Lower lobe of right lung (tissue), 2 donors: ENCODE results near the gene TBC1D24. TPM values are rescaled to one million over a fixed set of nuclear protein-coding genes. Genes with fewer than 3 reads are reported as not detected.
"Not testable (repeated sequence)": the region's sequence is repeated elsewhere in the genome, so short reads cannot be mapped to it uniquely, and the experiment has no call there.

Experiments used
- ATAC-seq, 2 donors: fragments of 200-7000 bp; cut with Tn5 transposase; one replicate each; pipeline ENCODE4 v1.9.1; 2020 to 2022; ENCODE audit warnings: mild to moderate bottlenecking in 2 of 2, moderate library complexity in 2 of 2
- DNase-seq: peaks from one replicate; pipeline ENCODE4 v3.0.0-alpha.2; 2020
- H3K27ac ChIP-seq: fragments of 200-600 bp; one replicate; pipeline ENCODE4 v1.8.0; 2022
- H3K27me3 ChIP-seq: fragments of 200-600 bp; one replicate; pipeline ENCODE4 v1.8.0; 2022; ENCODE audit warnings: low read depth
- H3K36me3 ChIP-seq: fragments of 200-600 bp; one replicate; pipeline ENCODE4 v1.8.0; 2022; ENCODE audit warnings: mild to moderate bottlenecking
- H3K4me1 ChIP-seq: fragments of 200-600 bp; one replicate; pipeline ENCODE4 v1.8.0; 2022
- H3K4me3 ChIP-seq: fragments of 200-600 bp; one replicate; pipeline ENCODE4 v1.8.0; 2022; ENCODE audit warnings: mild to moderate bottlenecking
- H3K9me3 ChIP-seq: fragments of 200-600 bp; one replicate; pipeline ENCODE4 v1.8.0; 2022
- CTCF ChIP-seq: fragments of 200-600 bp; IDR thresholded peaks from one replicate; pipeline ENCODE4 v1.8.0; 2022; ENCODE audit warnings: antibody characterized with exemption, mild to moderate bottlenecking
- intact Hi-C: fragments of 100-400 bp; cut with DNase I; formaldehyde crosslinking; loops from one replicate; pipeline ENCODE4 v1.11.0; 2022
- total RNA-seq: library from RNA; stranded (reverse); fragmentation: NEBNext Ultra II Directional; extraction: Animal tissue kit (Norgen Biotek cat#: 25700); gene quantifications from one replicate; pipeline ENCODE4 v1.2.1, GENCODE V29; 2021
- donor health status: DM: no; HTN: yes; CAD: no; lungs with severe emphysema.

The TBC1D24 gene
- total RNA-seq, 1 donor from 2014 or later: 40.2 TPM

- Histone ChIP-seq H3K4me3 (peak overlapping the region; percentile 95), H3K4me1 (peaks cover 22% of the 10 kb centered on the region), H3K27ac (peak overlapping the region; percentile 69), H3K27me3 (no peaks in the 10 kb centered on the region), H3K36me3 (peaks cover 9% of the 10 kb centered on the region), H3K9me3 (no peaks in the 10 kb centered on the region)
- intact Hi-C loops: no loop called here
- ATAC-seq: peak; percentile 60 to 65
- no peak for TF ChIP-seq CTCF
- DNase-seq: no peak
Measured at GRCh38 chr16:2428784-2429033, 46.2 kb upstream of the TBC1D24 start.

- Histone ChIP-seq H3K36me3 (peaks cover 9% of the 10 kb centered on the region), H3K27ac (peak within 1 kb of the TSS; percentile 69), H3K9me3 (no peaks in the 10 kb centered on the region), H3K4me1 (peaks cover 22% of the 10 kb centered on the region), H3K27me3 (no peaks in the 10 kb centered on the region), H3K4me3 (peak within 1 kb of the TSS; percentile 95)
- DNase-seq (peak; percentile 97), ATAC-seq (peak; percentile 98)
- intact Hi-C loops: no loop called here
- TF ChIP-seq CTCF: no peak
Measured at GRCh38 chr16:2429034-2429770, 45.7 kb upstream of the TBC1D24 start, which contains the start of gene CCNF. Gene CCNF (plus strand): TSS chr16:2429447. CDS start chr16:2429482, 35 bp downstream.

GRCh38 chr16:2429771-2430663 lies 44.9 kb upstream of the TBC1D24 start:
- ATAC-seq (peak; percentile 1 to 22), DNase-seq (no peak)
- Histone ChIP-seq H3K27me3 (no peaks in the 10 kb centered on the region), H3K27ac (peak overlapping the region; percentile 69), H3K9me3 (no peaks in the 10 kb centered on the region), H3K36me3 (peaks cover 9% of the 10 kb centered on the region), H3K4me1 (peaks cover 22% of the 10 kb centered on the region), H3K4me3 (peak overlapping the region; percentile 95)
- TF ChIP-seq CTCF: no peak
- intact Hi-C loops: no loop called here

GRCh38 chr16:2432286-2432685 lies 42.6 kb upstream of the TBC1D24 start:
- Histone ChIP-seq H3K9me3 (no peaks in the 10 kb centered on the region), H3K36me3 (peaks cover 17% of the 10 kb centered on the region), H3K27ac (no peak overlapping the region), H3K4me1 (peaks cover 22% of the 10 kb centered on the region), H3K4me3 (no peak overlapping the region), H3K27me3 (no peaks in the 10 kb centered on the region)
- no peak for TF ChIP-seq CTCF
- ATAC-seq (no peak), DNase-seq (no peak)
- intact Hi-C loops: no loop called here

- Histone ChIP-seq H3K4me1 (peaks cover 19% of the 10 kb centered on the region), H3K27ac (no peak overlapping the region), H3K27me3 (no peaks in the 10 kb centered on the region), H3K4me3 (no peak overlapping the region), H3K36me3 (peaks cover 18% of the 10 kb centered on the region), H3K9me3 (no peaks in the 10 kb centered on the region)
- ATAC-seq (no peak), DNase-seq (no peak)
- TF ChIP-seq CTCF: no peak
- intact Hi-C loops: no loop called here
Measured at GRCh38 chr16:2432801-2433505, 42.0 kb upstream of the TBC1D24 start.

- DNase-seq, H3K4me1 ChIP-seq, intact Hi-C loops, H3K27ac ChIP-seq, H3K9me3 ChIP-seq, H3K4me3 ChIP-seq, H3K27me3 ChIP-seq, ATAC-seq: not testable (repeated sequence)
- peaks cover 23% of the 10 kb centered on the region for H3K36me3 ChIP-seq
Measured at GRCh38 chr16:2435236-2435635, 39.7 kb upstream of the TBC1D24 start.
